GM23338 (cell line): ENCODE data around the gene ZP2. TPM values are rescaled to one million over a fixed set of nuclear protein-coding genes. Genes with fewer than 3 reads are reported as not detected.

Source experiments
- ATAC-seq: fragments of 200-7000 bp; cut with Tn5 transposase; 3 replicates; pipeline ENCODE4 v1.9.1; 2020
- DNase-seq: peaks from one replicate; pipeline ENCODE4 v3.0.0-alpha.2; 2015; ENCODE audit warnings: low spot score
- H2AFZ ChIP-seq: fragments of 200-600 bp; sonication (generic); 2 replicates; pipeline ENCODE4 v1.8.0; 2016; ENCODE audit warnings: antibody characterized with exemption, mild to moderate bottlenecking, moderate library complexity
- H3F3A ChIP-seq: fragments of 200-600 bp; sonication (generic); replicated peaks from 2 replicates; pipeline ENCODE4 v1.8.0; 2017; ENCODE audit warnings: antibody characterized with exemption, mixed run types, low read depth
- H3K27ac ChIP-seq: fragments of 200-600 bp; sonication (generic); 2 replicates; pipeline ENCODE4 v1.6.1; 2016; ENCODE audit warnings: low read depth
- H3K27me3 ChIP-seq: fragments of 200-600 bp; sonication (generic); 2 replicates; pipeline ENCODE4 v1.8.0; 2016; ENCODE audit warnings: mild to moderate bottlenecking, mixed run types, moderate library complexity; ENCODE audit not compliant: insufficient read depth
- H3K36me3 ChIP-seq: fragments of 200-600 bp; sonication (generic); 2 replicates; pipeline ENCODE4 v1.8.0; 2016; ENCODE audit warnings: mild to moderate bottlenecking; ENCODE audit not compliant: insufficient read depth
- H3K4me1 ChIP-seq: fragments of 200-600 bp; sonication (generic); 2 replicates; pipeline ENCODE4 v1.8.0; 2016; ENCODE audit warnings: mild to moderate bottlenecking, moderate library complexity; ENCODE audit not compliant: insufficient read depth
- H3K4me2 ChIP-seq: fragments of 200-600 bp; sonication (generic); 2 replicates; pipeline ENCODE4 v1.7.1; 2017; ENCODE audit warnings: mixed run types
- H3K4me3 ChIP-seq: fragments of 200-600 bp; sonication (generic); 2 replicates; pipeline ENCODE4 v1.6.1; 2016; ENCODE audit warnings: mixed run types
- H3K79me2 ChIP-seq: fragments of 200-600 bp; sonication (generic); replicated peaks from 2 replicates; pipeline ENCODE4 v1.8.0; 2017; ENCODE audit warnings: mild to moderate bottlenecking; ENCODE audit not compliant: insufficient read depth
- H3K9me2 ChIP-seq: fragments of 200-600 bp; sonication (generic); 2 replicates; pipeline ENCODE4 v1.8.0; 2017; ENCODE audit not compliant: insufficient read depth
- H4K20me1 ChIP-seq: fragments of 200-600 bp; sonication (generic); replicated peaks from 2 replicates; pipeline ENCODE4 v1.8.0; 2017; ENCODE audit warnings: mild to moderate bottlenecking; ENCODE audit not compliant: insufficient read depth
- H3K27ac Mint-ChIP-seq: 2 replicates; pipeline ENCODE4 v1.8.0; 2020; ENCODE audit warnings: inconsistent platforms, mild to moderate bottlenecking, moderate library complexity, mixed read lengths
- H3K27me3 Mint-ChIP-seq: 3 replicates; pipeline ENCODE4 v1.8.0; 2022; ENCODE audit warnings: low read depth, mild to moderate bottlenecking, moderate library complexity, mixed read lengths, inconsistent platforms; ENCODE audit not compliant: insufficient read depth, poor library complexity
- H3K36me3 Mint-ChIP-seq: 3 replicates; pipeline ENCODE4 v1.8.0; 2021; ENCODE audit warnings: low read depth, mild to moderate bottlenecking, inconsistent platforms, moderate library complexity, mixed read lengths
- H3K4me1 Mint-ChIP-seq: 3 replicates; pipeline ENCODE4 v1.8.0; 2020; ENCODE audit warnings: mild to moderate bottlenecking, inconsistent platforms, mixed read lengths
- H3K4me3 Mint-ChIP-seq: 3 replicates; pipeline ENCODE4 v1.8.0; 2021; ENCODE audit warnings: moderate library complexity, mild to moderate bottlenecking, inconsistent platforms, mixed read lengths
- H3K9me3 Mint-ChIP-seq: 3 replicates; pipeline ENCODE4 v1.8.0; 2020; ENCODE audit warnings: moderate library complexity, mild to moderate bottlenecking, inconsistent platforms, mixed read lengths
- CREB1 ChIP-seq: fragments of 250-450 bp; sonication (Bioruptor Pico); IDR thresholded peaks from 2 replicates; pipeline ENCODE4 v1.5.0; 2020; ENCODE audit warnings: low read depth, mild to moderate bottlenecking, moderate library complexity
- EZH2 ChIP-seq: fragments of 200-600 bp; sonication (generic); IDR thresholded peaks from one replicate; pipeline ENCODE4 v1.8.0; 2017; ENCODE audit warnings: antibody characterized with exemption, mild to moderate bottlenecking, low read depth; ENCODE audit not compliant: unreplicated experiment
- NANOG ChIP-seq: IDR thresholded peaks from 2 replicates; pipeline ENCODE4 v1.6.1; 2016; ENCODE audit warnings: antibody characterized with exemption, borderline replicate concordance
- POLR2AphosphoS5 ChIP-seq: IDR thresholded peaks from 2 replicates; pipeline ENCODE4 v1.6.1; 2016; ENCODE audit warnings: antibody characterized with exemption, low read depth
- ZNF114 ChIP-seq: fragments of 250-450 bp; sonication (Bioruptor Pico); IDR thresholded peaks from 2 replicates; pipeline ENCODE4 v1.5.0; 2020; ENCODE audit warnings: mild to moderate bottlenecking, moderate library complexity
- polyA plus RNA-seq: library from polyadenylated mRNA; unstranded; fragments of >200 nt; fragmentation: Nextera tagmentation; extraction: Ambion mirVana; gene quantifications from 2 replicates; pipeline ENCODE4 v1.2.1, GENCODE V29; 2016
- total RNA-seq: library from RNA; depleted of rRNA; stranded (reverse); fragments of >200 nt; shearing (Covaris generic); gene quantifications from 2 replicates; pipeline ENCODE4 v1.2.3, GENCODE V29; 2014
- TF ChIP-seq, protein P1 (sequence below): IDR thresholded peaks from 2 replicates; pipeline ENCODE4 v1.6.1; 2016; ENCODE audit warnings: antibody characterized with exemption

ZP2 gene
- total and polyA plus RNA-seq, 2 experiments from 2014 or later = not detected

- TF ChIP-seq POLR2AphosphoS5 = no peak
- no peak for TF ChIP-seq EZH2
- no peak for TF ChIP-seq NANOG
Measured at GRCh38 chr16:21160276-21160675, 51.1 kb downstream of the ZP2 start (continued).

DNA sequence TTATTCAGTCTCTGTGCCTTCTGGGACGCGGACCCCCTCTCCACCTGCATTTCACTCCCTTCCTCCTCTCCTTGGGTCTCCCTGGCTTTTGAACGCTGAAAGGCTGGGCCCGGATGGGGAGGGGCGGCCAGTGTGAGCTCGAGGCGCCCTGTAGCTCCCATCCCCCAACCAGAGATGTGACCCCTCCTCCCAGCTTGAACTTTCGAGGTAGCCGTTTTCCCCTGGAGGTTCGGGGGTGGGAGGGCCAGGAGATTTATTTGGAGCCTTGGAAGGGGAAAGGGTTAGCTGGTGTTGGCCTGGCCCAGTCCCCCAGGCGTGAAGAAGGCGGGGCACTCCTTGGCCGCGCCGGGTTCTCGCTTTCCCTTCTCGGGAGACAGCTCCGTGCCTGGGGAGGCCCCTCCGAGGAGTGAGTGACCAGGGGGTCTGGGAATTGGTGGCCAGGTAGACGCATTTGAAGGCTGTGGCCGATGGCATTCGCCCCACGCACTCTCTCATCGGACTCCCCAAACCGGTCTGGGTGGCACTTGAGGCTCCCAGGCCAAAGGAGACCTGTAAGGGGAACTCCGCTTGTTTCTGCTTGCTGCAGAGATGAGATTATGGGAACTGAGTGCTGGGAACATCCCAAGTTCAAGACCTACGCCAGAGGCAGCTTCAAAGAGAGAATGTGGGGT, 52.0 kb downstream of the ZP2 start:
- Mint-ChIP-seq H3K27me3 (peaks cover 9% of the 10 kb centered on the region), H3K27ac (peak overlapping the region; percentile 67), H3K4me1 (peaks cover 11% of the 10 kb centered on the region), H3K9me3 (no peaks in the 10 kb centered on the region), H3K36me3 (peaks cover 30% of the 10 kb centered on the region), H3K4me3 (peak overlapping the region; percentile 94)
- peaks cover 37% of the 10 kb centered on the region for H3K79me2 ChIP-seq
- peaks cover 20% of the 10 kb centered on the region for H3K4me1 ChIP-seq
- DNase-seq = peak; percentile 89
- peaks cover 18% of the 10 kb centered on the region for H4K20me1 ChIP-seq
- no peaks in the 10 kb centered on the region for H3F3A ChIP-seq
- H3K27ac ChIP-seq = no peak overlapping the region
- H3K27me3 ChIP-seq = peaks cover 10% of the 10 kb centered on the region; the same call in 1 of the 2 replicates
- peak overlapping the region; percentile 87 for H3K4me2 ChIP-seq
- peak overlapping the region; percentile 72 for H2AFZ ChIP-seq
- peak; percentile 80 for ATAC-seq
- TF ChIP-seq POLR2AphosphoS5 (peak; percentile 41), ZNF114 (CRISPR knock-in tag) (no peak)
- no peaks in the 10 kb centered on the region for H3K9me2 ChIP-seq
- peaks cover 32% of the 10 kb centered on the region for H3K36me3 ChIP-seq
- H3K4me3 ChIP-seq = peak overlapping the region; percentile 93

- H3K4me1 ChIP-seq = peaks cover 20% of the 10 kb centered on the region
- ATAC-seq (peak; percentile 89), DNase-seq (peak; percentile 96)
- H3F3A ChIP-seq = no peaks in the 10 kb centered on the region
- peaks cover 24% of the 10 kb centered on the region for H3K36me3 Mint-ChIP-seq
- peaks cover 9% of the 10 kb centered on the region for H3K27me3 Mint-ChIP-seq
- H3K36me3 ChIP-seq = peaks cover 26% of the 10 kb centered on the region
- peak within 1 kb of the TSS; percentile 94 for H3K4me3 Mint-ChIP-seq
- no peaks in the 10 kb centered on the region for H3K9me2 ChIP-seq
- H3K27ac ChIP-seq = no peak within 1 kb of the TSS
- H3K27ac Mint-ChIP-seq = peak within 1 kb of the TSS; percentile 67
- H3K4me2 ChIP-seq = peak within 1 kb of the TSS; percentile 87
- TF ChIP-seq, protein P1, sequence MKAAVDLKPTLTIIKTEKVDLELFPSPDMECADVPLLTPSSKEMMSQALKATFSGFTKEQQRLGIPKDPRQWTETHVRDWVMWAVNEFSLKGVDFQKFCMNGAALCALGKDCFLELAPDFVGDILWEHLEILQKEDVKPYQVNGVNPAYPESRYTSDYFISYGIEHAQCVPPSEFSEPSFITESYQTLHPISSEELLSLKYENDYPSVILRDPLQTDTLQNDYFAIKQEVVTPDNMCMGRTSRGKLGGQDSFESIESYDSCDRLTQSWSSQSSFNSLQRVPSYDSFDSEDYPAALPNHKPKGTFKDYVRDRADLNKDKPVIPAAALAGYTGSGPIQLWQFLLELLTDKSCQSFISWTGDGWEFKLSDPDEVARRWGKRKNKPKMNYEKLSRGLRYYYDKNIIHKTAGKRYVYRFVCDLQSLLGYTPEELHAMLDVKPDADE = 0 out of 2 replicates have a peak, but pooled peaks have one; percentile 22
- TF ChIP-seq NANOG = no peak
- no peak for TF ChIP-seq CREB1 (CRISPR knock-in tag)
- TF ChIP-seq POLR2AphosphoS5 = peak; percentile 82
- H2AFZ ChIP-seq = peak within 1 kb of the TSS; percentile 98
- peaks cover 11% of the 10 kb centered on the region for H3K4me1 Mint-ChIP-seq
- H3K79me2 ChIP-seq = peaks cover 37% of the 10 kb centered on the region
- peaks cover 10% of the 10 kb centered on the region; the same call in 1 of the 2 replicates for H3K27me3 ChIP-seq
- peak within 1 kb of the TSS; percentile 93 for H3K4me3 ChIP-seq
- no peaks in the 10 kb centered on the region; the same call in 2 of the 3 replicates for H3K9me3 Mint-ChIP-seq
- H4K20me1 ChIP-seq = peaks cover 18% of the 10 kb centered on the region
Measured at GRCh38 chr16:21158208-21159110, 52.9 kb downstream of the ZP2 start, which contains the start of gene LDAF1. Gene LDAF1, plus strand, starts transcription at chr16:21158674. Its CDS starts 2,509 bp downstream, at chr16:21161183.
